Myocyte (in vitro differentiated cells): ENCODE results near the gene GNB1L. TPM values are rescaled to one million over a fixed set of nuclear protein-coding genes. Genes with fewer than 3 reads are reported as not detected.
"Not testable (repeated sequence)": the region's sequence is repeated elsewhere in the genome, so short reads cannot be mapped to it uniquely, and the experiment has no call there.

ENCODE experiments used
- DNase-seq: peaks from one replicate; pipeline ENCODE4 v3.0.0-alpha.2; 2012; ENCODE audit warnings: low read depth
- total RNA-seq: library from RNA; depleted of rRNA; stranded (reverse); fragments of >200 nt; gene quantifications from 2 replicates; pipeline ENCODE4 v1.2.3, GENCODE V29; 2014

Gene GNB1L
- total RNA-seq, 1 donor from 2014 or later = 6.9 TPM

DNA sequence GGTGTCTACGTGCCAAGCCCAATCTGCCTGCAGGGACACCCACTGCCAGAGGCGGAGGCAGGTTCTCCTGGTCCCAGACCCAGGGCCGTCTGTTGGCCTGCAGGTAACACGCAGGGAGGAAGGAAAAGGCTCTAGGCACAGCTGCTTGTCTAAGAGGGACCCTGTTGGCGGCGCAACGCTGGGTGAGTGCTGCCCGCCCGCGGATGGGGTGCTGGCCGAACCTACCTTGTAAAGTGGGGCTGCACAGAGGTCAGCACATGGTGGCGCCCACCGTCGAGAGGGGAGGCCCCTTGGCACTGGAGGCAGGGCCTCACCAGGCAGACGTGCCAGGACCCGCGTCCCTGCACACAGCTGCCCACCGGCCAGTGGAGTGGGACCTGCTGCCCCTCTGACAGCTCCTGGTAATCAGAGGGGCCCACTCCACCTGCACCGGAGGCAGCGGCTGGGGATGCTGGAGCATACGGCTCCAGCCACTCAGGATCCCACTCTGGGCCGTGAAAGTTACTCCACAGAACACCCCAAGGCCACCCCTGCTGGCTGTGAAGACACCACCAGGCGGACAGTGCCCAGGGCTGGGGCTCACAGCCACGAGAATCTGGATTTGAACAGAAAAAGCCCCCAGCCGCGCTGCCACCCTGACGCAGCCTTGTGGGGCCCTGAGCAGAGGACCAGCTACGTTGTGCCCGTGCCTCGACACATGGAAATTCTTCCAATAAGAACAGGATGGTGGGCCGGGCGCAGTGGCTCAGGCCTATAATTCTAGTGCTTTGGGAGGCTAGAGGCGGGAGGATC, 70.1 kb downstream of the GNB1L start:
- no peak for DNase-seq

DNA sequence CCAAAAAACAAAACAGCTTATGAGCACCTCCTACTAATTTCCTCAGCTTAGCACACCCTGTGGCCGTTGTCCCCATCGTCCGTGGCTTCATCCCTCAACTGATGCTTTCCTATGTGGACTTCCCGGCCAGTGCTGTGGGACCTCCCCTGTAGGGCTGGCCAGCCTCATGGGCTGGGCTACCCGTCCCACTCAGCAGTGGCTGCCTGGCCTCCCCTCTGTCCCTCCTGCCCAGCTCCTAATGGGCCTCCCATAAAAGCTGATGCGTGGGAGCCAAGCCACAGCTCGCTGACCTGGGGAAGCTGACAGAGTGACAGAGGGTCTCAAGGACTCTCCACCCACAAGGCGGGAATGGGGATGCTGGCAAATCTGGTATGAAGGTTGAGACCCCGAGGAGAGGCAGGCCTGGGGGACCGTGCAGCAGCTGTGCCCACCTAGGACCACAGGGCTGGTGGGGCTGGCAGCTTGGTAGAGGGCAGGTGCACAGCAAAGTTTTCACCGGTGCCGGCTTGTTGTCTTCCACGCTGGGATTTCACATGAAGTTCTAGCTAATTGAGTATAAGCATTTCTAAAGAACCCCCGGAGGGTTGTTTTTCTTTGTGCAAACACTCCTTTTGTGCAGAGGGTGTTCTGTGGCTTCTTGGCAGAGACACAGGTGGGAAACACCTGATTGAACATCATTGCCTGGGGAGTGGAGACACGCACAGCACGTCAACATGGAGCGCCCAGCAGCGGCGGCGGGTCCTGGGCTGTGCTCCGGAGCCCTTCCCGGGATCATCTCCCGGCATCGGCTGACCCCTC, 70.9 kb downstream of the GNB1L start:
- no peak for DNase-seq

DNA sequence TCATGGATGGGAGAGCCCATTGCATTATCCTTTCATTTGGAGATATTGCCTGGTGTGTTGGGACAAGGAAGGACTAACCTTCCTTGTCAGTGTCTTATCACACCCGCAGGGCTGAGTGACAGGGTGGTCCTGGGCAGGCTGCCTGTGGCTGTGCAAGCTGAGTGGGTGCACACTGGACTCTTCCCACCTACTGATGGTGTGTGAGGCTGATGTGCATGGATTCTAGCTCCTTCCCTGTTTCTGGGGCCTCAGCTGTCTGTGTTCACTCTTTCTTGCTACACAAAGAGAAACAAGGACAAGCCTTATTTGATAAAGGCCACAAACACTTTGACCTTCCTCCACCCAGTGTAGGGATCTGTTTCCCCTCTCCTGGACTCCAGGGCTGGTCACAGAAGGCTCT, 72.1 kb downstream of the GNB1L start:
- no peak for DNase-seq

DNA sequence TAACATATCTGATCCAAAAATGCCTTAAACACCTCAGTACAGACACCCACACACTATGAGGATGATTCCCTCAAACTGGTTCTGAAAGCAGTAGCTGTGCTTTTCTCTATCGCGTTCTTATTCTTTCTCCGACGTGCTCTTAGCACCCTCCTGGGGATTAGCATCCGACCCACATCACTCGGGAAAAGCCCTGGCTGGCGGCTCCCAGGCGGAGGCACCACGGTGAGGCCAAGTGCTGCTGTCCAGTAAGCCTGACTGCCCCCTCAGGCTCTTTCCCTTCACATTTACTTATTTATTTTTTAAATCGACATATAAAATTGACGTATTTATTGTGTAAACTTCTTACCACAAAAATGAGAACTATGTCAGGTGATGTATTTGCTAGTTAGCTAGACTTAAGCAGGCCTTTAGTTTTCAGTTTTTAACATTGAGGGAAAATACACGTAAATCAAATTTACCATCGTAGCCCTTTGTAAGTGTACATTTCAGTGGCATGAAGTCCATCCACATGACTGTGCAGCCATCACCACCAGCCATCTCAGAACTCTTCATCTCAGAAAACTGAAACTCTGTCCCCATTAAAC, 74.9 kb downstream of the GNB1L start:
- DNase-seq = peak; percentile 68

DNA sequence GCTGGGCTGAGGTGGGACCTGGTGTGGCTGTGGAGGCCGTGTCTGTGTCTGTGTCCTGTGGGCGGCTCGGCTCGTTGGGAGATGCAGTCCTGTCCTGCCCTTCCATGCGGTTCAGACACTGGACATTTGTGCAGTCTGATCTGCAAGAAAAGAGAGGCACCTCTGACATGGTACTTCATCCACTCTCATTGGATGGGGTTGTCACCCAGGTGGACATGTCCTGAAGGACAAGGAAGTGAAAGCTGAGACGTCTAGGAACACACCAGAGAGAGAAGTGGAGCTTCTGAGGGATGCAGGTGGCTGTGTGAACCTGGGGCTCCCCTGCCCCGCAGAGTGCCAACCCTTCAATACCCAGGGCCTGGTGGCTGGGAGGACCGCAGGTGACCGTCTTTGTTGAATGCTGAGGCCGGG, 75.7 kb downstream of the GNB1L start:
- DNase-seq = no peak

DNA sequence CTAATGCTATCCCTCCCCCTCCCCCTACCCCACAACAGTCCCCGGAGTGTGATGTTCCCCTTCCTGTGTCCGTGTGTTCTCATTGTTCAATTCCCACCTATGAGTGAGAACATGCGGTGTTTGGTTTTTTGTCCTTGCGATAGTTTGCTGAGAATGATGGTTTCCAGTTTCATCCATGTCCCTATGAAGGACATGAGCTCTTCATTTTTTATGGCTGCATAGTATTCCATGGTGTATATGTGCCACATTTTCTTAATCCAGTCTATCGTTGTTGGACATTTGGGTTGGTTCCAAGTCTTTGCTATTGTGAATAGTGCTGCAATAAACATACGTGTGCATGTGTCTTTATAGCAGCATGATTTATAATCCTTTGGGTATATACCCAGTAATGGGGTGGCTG, 77.5 kb downstream of the GNB1L start:
- not testable (repeated sequence) for DNase-seq

DNA sequence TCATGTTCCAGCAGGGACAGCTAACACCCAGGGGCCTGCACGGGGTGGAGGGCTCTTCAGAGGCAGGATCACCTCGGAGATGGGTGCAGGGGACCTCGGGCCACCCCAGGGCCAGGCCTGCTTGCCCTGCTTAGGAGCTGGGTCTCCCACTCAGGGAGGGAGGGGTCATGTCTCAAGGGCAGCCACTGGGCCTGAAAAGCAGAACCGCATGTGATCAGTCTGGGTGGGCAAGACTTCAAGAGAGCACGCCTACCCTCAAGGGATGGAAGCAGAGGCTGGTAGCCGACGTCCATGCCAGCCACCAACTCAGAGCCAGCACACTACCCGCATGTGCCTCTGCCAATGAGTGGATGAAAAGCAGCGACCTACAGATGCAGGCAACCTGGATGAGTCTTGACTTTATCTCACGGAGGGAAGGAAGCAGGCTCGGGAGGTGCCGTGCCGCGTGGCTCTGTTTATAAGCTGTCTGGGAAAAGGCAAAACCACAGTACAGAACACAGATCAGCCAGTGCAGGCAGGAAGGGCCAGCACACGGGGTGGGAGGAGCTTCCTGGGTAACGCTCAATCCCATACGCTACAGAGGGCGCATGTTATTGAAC, 78.1 kb downstream of the GNB1L start:
- no peak for DNase-seq

DNA sequence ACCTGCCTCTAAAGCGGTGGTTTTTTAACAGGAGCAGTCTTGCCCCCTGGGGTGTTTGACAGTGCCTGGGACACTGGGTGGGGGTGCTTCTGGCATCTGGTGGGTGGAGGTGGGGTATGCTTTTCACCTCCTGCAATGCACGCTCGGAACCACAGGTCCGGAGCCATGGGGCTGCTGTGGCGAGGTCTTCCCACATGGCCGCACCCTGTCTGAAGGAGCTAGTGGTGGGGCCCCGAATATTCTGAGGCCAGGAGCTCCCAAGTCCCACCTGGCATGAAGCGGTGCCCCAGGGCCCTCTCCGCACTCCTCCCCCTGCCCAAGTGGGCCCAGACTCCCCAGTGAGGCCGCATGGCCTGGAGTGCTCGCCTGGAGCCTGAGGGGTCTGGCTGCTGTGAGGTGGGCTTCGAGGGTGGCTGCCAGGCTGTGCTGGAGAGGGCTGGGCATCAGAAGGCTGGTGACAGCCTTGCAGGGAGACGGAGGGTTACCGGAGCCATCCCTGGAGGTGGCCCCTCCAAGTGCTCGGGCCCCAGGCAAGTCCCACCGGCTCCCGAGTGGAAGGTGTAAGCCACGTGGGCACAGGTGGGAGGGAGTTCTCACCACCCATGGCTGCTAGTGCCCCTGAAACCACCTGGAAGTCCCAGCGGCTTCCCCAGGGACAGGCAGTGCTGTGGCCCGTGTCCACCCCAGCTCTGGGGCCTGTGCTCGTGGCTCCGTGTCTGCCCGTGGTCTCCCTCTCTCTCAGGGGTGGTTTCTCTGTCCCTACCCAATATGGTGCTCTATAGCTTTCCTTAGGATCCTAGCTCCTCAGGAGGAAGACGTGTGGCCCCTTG, 79.0 kb downstream of the GNB1L start:
- no peak for DNase-seq

DNA sequence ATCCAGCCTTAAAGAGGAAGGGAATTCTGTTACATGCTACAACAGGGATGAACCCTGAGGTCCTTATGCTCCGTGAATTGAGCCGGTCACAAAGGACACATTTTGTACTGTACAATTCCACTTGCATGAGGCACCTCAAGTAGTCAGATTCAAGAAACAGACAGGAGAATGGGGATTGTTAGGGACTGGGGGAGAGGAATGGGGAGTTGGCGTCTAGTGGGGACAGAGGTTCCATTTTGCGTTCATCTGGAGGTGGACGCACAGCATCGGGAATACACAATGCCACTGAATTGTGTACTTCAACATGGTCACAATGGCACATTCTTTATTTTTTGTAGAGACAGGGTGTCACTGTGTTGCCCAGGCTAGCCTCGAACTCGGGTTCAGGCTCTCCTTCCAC, 80.0 kb downstream of the GNB1L start:
- DNase-seq = no peak

DNA sequence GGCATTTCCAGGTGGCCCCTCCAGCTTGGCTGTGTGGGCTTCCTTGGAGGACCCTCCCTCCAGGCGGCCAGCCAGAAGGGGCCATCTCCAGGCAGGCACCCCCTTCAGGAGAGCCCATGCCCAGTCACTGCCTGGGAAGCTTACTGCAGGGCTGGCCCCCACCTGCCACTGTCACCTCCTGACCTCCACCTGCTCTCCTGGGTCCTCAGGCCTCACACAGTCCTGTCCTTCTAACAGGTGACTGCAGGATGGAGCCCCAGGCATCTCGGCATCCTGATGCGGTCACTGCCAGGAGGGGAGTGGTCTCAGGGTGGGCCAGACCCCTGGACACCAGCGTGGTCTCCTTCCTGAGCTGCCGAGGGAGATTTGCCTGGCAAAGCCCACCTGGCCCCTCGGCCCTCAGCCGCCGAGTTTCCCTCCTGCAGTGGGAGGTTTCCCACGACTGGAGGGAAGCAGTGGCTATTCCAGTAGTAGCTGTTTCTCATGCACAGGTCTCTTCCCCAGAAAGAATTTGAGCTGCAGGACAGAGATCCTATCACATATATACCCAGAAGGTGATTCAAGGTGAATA, 81.1 kb downstream of the GNB1L start:
- DNase-seq = no peak

DNA sequence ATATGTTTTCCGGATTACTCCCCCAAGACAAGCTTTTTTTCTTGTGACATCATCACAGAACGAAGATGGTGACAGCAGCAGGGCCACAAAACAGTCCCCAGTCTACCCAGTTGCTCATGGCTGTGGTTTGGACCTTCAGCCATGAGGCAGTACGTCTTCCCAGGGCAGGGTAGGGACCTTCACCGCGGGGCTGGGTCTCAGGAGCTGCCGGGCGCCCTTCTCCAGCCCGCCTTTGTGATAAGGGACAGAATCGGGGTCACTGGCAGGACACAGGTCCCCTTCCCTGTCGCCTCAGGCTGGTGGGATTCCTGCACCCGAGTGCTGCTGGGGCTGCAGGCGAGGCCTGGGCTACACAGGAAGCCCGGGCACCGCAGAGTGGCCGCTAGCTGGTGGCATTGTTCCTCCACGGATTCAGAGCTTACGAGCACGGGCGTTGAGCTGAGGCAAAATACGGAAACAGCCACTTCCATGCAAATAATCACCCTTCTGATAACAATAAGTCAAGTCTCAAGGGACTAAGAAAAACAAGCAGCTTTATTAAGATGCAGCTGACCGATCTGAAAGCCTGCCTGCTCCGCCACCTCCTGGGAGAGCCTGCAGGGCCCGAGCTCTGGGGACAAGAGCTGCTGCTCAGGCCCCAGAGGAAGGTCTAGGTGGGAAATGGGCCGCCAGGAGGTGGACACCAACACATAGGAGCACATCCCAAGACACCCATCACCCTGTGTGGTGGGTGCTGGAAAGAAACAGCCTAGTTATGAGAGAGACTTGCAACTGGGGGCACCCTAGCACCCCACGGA, 81.8 kb downstream of the GNB1L start:
- no peak for DNase-seq

DNA sequence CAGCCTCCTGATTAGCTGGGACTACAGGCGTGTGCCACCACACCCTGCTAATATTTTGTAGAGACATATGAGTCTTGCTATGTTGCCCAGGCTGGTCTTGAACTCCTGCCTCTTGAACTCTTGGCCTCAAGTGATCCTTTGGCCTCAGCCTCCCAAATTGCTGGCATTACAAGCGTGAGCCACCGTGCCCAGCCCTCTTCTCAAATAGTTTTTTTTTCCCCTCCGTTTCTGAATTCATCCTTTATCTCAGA, 82.3 kb downstream of the GNB1L start:
- no peak for DNase-seq

DNA sequence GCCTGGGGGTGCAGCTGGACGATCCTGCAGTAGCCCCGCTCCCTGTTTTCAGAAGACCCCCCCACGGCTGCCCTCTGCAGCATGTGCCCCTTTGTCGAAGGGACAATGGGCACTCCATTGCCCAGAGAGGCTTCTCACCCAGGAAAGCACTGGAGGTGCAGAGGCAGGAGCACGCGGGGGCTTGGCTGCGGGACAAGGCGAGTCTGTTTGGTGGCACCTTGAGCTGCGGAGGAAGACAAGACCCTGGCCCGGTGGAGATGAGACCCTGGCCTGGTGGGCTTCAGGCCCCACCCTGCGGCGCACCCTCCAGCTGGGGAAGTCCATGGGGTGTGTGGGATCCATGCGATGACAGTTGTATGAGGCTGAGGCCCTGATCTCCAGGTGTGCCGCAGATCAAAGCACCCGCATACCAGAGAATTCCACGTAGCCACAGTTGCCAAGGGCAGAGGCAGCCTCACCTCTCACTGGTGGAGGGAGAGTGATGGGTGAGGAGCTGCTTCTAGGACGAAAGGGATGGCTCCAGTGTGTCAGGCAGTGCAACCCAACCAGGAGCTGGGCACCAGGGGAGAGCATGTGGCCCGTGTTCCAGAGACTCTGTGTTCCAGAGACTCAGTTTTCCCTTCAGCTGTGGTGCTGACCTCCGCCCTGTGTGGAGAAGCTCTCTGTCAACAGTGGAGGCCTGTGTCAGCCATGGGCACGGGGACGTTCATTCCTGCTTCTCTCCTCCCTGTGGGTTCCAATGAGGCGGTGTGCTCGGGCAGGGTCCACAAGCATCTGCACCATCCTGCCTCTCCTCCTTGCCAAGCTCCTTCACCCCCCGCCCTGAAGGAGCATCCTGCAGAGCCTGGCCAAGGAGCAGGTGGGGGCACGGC, 84.1 kb downstream of the GNB1L start:
- no peak for DNase-seq

DNA sequence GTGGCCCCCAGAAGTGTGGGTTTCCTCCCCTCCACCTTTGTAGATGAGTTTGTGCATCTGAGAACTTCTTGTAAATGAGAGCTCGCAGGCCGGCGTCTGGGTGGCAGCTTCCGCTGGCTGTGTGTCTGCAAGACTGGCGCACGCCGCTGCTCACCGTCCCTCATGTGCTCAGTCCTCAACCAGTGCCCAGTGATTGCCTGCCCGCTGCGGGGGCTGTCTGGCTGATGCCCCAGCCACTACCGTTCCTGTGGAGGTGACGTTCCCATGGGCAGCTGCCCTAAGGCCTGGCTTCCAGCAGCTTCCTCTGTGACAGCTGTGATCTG, 85.3 kb downstream of the GNB1L start:
- no peak for DNase-seq

DNA sequence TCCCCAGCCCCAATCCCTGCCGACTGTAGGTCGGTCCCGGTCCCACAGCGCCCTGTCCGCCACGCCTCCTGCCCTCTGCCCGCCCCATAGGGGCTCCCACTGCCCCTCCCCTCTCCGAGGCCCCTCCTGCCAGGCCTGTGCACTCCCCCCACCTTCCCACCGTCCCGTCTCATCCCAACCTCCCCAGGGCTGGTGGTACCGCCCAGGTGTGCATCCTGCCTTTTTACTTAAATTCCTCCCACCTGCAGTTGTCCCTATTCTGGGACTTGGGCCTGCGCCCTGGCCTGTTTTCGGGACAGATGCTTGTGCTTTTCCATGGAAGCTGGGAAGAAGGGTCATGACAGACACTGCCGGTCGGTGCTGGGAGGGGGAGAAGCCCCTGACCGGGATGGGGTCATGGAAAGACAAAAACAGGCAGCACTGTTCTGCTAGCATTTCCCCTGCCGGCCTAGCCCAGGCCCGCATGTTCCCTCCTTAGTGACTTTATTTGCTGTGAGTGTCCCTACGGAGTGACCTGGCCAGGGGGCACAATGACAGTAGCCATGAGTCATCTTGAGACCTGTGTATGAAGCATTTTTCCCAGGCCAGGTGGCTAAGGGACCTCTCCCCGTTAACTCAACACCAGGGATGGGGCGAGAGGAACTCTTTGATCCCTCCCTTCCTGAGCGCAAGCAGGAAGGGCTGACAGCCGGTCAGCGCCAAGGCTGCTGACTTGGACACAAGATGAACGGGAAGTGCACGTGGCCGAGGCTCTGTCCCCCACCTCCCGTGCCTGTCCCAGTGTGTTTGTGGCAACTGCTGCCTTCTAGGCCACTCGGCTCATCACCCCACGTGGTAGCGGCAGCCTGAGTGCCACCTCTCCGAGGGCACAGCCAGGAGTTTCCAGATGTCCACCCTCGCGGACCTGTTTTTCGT, 87.0 kb downstream of the GNB1L start:
- DNase-seq = no peak

DNA sequence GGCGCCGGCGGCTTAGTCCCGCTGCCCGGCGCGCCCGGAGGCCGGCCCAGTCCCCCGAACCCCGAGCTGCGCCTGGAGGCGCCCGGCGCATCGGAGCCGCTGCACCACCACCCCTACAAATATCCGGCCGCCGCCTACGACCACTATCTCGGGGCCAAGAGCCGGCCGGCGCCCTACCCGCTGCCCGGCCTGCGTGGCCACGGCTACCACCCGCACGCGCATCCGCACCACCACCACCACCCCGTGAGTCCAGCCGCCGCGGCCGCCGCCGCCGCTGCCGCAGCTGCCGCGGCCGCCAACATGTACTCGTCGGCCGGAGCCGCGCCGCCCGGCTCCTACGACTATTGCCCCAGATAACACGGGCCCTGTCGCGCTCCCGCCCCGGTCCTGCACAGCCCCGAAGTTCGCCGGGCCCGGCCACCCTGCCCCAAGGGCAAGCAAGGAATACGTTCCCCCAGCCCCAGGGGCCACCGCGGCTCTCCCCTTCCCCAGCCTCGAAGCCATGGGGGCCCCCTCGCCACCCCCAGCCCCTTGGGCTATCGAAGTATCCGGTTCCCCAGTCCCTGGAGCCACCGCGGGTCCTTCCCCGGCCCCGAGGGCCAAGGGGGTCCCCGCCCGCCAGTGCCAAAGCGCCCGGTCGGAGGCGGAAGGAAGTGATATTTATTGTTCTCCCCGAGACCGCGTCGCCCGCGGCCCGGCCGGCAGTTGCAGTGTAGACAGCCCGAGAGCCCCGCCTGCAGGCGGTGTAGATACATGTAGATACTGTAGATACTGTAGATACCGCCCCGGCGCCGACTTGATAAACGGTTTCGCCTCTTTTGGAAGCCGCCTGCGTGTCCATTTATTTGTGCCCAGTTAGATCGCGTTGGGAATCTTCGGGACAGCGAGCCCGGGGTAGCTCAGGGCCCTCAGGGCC, 87.9 kb downstream of the GNB1L start:
- no peak for DNase-seq

DNA sequence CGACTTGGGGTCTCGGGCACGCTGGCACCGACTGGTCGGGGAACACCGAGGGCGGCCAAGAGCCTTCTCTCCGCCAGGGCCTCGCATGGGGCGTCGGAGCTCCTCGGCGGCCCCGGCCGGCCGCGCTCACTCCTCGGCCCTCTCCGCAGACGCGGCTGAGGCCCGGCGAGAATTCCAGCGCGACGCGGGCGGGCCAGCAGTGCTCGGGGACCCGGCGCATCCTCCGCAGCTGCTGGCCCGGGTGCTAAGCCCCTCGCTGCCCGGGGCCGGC, 88.5 kb downstream of the GNB1L start:
- DNase-seq = no peak
